GM12801 (cell line): ENCODE measurements around the gene SLC27A1.

Experiments used
- CTCF ChIP-seq: IDR thresholded peaks from one replicate; pipeline ENCODE4 v1.5.1; 2011; ENCODE audit warnings: control low read depth; ENCODE audit not compliant: insufficient read length; ENCODE audit errors: extremely low read depth

Gene SLC27A1

GRCh38 chr19:17450264-17451075, 19.9 kb upstream of the SLC27A1 start:
- no peak for TF ChIP-seq CTCF

DNA sequence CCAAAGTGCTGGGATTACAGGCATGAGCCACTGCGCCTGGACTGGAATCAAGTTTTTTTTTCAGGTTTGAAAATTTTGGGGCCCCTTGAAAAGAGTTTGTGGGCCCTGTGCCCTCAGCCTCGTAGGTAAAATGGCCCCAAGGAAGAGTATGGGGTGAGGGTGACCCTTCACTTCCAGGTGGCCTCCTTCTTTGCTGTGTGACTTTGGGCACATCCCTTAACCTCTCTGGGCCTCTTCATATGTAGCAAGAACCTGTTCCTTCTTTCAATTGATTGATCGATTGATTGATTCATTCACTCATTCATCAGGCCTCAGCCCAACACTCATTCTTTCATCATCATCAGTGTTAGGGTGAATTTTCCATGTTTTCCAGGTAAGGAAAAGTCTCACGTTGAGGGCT, 18.5 kb upstream of the SLC27A1 start:
- TF ChIP-seq CTCF, result no peak

GRCh38 chr19:17454576-17455071, 15.7 kb upstream of the SLC27A1 start:
- TF ChIP-seq CTCF, result no peak

- TF ChIP-seq CTCF, result no peak
Observed at GRCh38 chr19:17455308-17456123, 14.8 kb upstream of the SLC27A1 start.

DNA sequence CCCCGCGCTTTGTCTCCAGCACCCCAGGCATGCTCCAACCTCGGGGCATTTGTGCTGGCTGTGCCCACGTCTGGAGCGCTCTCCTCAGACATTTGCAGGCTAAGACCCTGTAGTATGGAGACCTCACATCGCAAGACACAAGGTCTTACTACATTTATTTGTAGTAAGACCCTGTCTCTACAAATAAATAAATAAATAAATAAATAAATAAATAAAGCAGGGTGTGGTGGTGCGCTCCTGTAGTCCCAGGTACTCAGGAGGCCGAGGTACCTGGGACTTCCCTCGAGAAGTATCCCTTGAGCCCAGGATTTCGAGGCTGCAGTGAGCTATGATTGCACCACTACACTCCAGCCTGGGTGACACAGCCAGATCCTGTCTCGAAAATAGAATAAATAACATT, 14.2 kb upstream of the SLC27A1 start:
- TF ChIP-seq CTCF, result no peak

- TF ChIP-seq CTCF, result no peak
Observed at GRCh38 chr19:17457616-17458015, 12.7 kb upstream of the SLC27A1 start.

GRCh38 chr19:17458970-17459369, 11.4 kb upstream of the SLC27A1 start:
- no peak for TF ChIP-seq CTCF
